Osteocyte (in vitro differentiated cells): Measurements from ENCODE around the gene CADM1. TPM values are rescaled to one million over a fixed set of nuclear protein-coding genes. Genes with fewer than 3 reads are reported as not detected.

ENCODE experiments used
- DNase-seq: peaks from one replicate; pipeline ENCODE4 v3.0.0; 2021; ENCODE audit warnings: mixed read lengths; ENCODE audit not compliant: unreplicated experiment; ENCODE audit errors: extremely low spot score
- H3K27ac Mint-ChIP-seq: one replicate; pipeline ENCODE4 v1.8.0; 2021; ENCODE audit warnings: mild to moderate bottlenecking, mixed read lengths; ENCODE audit not compliant: unreplicated experiment
- H3K27me3 Mint-ChIP-seq: one replicate; pipeline ENCODE4 v1.8.0; 2021; ENCODE audit warnings: mixed read lengths; ENCODE audit not compliant: unreplicated experiment
- H3K36me3 Mint-ChIP-seq: one replicate; pipeline ENCODE4 v1.8.0; 2021; ENCODE audit warnings: mixed read lengths; ENCODE audit not compliant: unreplicated experiment
- H3K4me1 Mint-ChIP-seq: one replicate; pipeline ENCODE4 v1.8.0; 2021; ENCODE audit warnings: mixed read lengths; ENCODE audit not compliant: unreplicated experiment
- H3K4me3 Mint-ChIP-seq: one replicate; pipeline ENCODE4 v1.8.0; 2021; ENCODE audit warnings: mild to moderate bottlenecking, moderate library complexity, mixed read lengths; ENCODE audit not compliant: unreplicated experiment
- H3K9me3 Mint-ChIP-seq: one replicate; pipeline ENCODE4 v1.8.0; 2021; ENCODE audit warnings: mixed read lengths; ENCODE audit not compliant: unreplicated experiment
- total RNA-seq: library from RNA; stranded (reverse); gene quantifications from 2 replicates; pipeline ENCODE4 v1.2.1, GENCODE V29; 2021
- TF ChIP-seq, protein P1 (sequence below): fragments of 200-600 bp; sonication (generic); IDR thresholded peaks from 2 replicates; pipeline ENCODE4 v1.5.0; 2021; ENCODE audit warnings: antibody characterized with exemption, mild to moderate bottlenecking, moderate library complexity

CADM1 gene
- total RNA-seq, 1 donor from 2014 or later = 24.2 TPM

DNA sequence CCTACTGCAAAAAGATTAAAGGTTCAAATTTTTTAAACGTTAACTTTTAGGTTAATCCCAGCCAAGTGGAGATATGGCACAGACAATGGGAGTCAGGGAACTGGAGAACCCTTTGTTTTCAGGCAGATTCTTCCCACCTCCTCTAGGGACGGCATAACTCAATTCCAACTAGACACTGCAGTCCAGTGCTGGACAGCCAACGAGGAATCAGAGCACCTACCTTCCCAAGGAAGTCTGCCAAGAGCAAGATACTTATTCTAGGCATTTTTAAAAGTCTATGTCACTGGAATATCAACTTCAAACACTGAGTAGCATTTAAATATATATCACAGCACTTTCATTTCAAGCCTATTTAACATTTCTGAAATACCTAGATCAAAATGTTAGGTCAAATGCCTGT lies 7.3 kb downstream of the CADM1 start:
- TF ChIP-seq, protein P1, sequence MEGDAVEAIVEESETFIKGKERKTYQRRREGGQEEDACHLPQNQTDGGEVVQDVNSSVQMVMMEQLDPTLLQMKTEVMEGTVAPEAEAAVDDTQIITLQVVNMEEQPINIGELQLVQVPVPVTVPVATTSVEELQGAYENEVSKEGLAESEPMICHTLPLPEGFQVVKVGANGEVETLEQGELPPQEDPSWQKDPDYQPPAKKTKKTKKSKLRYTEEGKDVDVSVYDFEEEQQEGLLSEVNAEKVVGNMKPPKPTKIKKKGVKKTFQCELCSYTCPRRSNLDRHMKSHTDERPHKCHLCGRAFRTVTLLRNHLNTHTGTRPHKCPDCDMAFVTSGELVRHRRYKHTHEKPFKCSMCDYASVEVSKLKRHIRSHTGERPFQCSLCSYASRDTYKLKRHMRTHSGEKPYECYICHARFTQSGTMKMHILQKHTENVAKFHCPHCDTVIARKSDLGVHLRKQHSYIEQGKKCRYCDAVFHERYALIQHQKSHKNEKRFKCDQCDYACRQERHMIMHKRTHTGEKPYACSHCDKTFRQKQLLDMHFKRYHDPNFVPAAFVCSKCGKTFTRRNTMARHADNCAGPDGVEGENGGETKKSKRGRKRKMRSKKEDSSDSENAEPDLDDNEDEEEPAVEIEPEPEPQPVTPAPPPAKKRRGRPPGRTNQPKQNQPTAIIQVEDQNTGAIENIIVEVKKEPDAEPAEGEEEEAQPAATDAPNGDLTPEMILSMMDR = no peak
- no peak overlapping the region for H3K27ac Mint-ChIP-seq
- H3K4me3 Mint-ChIP-seq = no peak overlapping the region
- no peak for DNase-seq
- no peaks in the 10 kb centered on the region for H3K36me3 Mint-ChIP-seq
- H3K9me3 Mint-ChIP-seq = no peaks in the 10 kb centered on the region
- H3K27me3 Mint-ChIP-seq = peaks cover 13% of the 10 kb centered on the region
- H3K4me1 Mint-ChIP-seq = no peaks in the 10 kb centered on the region

DNA sequence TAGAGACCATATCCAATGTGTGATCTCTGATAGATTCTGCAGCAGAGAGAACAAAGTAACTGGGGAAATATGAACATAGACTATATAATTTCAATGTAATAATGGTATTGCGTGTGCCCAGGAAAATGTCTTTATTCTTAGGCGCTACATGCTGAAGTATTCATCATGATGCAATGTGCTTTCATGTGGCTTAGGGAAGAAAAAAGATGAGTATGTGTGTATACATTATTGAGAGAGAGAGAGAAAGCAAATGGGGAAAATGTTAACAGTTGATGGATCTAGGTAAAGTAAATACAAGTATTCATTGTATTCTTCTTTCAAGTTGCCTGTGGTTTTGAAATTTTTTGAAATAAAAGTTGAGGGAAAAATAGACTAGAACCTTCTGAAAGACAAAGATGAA lies 10.3 kb downstream of the CADM1 start:
- TF ChIP-seq, protein P1 = no peak
- peaks cover 13% of the 10 kb centered on the region for H3K27me3 Mint-ChIP-seq
- H3K4me3 Mint-ChIP-seq = no peak overlapping the region
- peaks cover 2% of the 10 kb centered on the region for H3K36me3 Mint-ChIP-seq
- H3K27ac Mint-ChIP-seq = no peak overlapping the region
- no peaks in the 10 kb centered on the region for H3K9me3 Mint-ChIP-seq
- no peaks in the 10 kb centered on the region for H3K4me1 Mint-ChIP-seq
- DNase-seq = no peak

DNA sequence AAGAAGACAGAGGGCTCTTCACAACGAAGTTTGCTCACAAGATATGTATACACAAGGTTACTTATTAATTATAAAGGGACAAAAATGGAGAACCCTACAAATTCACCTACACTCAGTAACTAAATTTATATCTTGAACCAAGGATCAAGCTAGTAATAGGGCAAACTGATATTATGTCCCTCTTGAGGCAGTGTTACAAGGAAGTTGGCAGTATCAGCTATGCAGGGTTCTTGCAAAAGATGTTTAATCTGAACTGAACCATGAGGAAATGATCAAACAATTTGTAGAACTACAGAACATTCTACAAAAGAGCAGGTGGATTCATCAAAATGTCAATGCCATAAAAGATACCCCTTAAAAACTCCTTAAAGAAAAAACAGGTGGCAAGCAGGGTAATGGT lies 10.7 kb downstream of the CADM1 start:
- peaks cover 2% of the 10 kb centered on the region for H3K36me3 Mint-ChIP-seq
- no peak for DNase-seq
- H3K9me3 Mint-ChIP-seq = no peaks in the 10 kb centered on the region
- no peak overlapping the region for H3K27ac Mint-ChIP-seq
- TF ChIP-seq, protein P1 = no peak
- no peak overlapping the region for H3K4me3 Mint-ChIP-seq
- no peaks in the 10 kb centered on the region for H3K4me1 Mint-ChIP-seq
- peaks cover 13% of the 10 kb centered on the region for H3K27me3 Mint-ChIP-seq

DNA sequence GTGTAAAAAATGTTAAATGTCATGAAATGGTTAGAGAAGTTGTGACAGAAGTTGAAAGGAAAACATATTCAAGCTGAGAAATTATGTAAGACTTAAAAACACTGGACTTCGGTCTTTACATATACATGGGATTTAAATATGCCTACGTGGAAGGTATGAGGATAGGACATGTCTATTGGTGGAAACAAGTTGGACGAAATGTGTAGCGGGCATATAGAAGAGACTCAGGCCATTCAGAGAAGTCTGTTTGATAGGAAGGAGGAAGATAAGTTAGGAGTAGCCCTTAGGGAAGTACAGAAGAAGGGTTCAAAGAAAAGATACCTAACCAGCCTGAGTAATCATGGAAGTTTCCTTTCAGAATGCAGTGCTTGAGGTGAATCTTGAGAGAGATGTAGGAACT lies 14.7 kb downstream of the CADM1 start:
- Mint-ChIP-seq H3K4me1 (no peaks in the 10 kb centered on the region), H3K27me3 (peaks cover 5% of the 10 kb centered on the region), H3K27ac (no peak overlapping the region), H3K36me3 (peaks cover 2% of the 10 kb centered on the region), H3K9me3 (peaks cover 5% of the 10 kb centered on the region), H3K4me3 (no peak overlapping the region)
- TF ChIP-seq, protein P1 = no peak
- no peak for DNase-seq

DNA sequence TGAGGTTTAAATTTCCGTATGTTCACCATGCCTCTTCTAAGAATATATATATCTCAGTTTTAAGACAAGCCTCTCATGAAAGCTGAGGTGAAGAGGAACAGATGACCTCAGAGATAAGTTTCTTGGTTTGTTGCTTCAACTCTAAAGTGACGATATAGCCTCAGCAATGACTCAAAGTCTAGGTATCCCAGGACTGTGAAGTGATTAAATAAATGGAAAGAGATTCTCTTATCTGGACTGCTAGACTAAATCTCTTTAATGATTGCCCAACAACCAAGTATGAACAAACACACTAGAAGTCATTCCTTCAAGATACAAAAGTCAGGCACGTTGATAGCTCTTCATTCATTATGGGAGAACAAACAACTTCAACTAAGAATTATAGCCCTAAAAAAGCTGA lies 15.3 kb downstream of the CADM1 start:
- peaks cover 5% of the 10 kb centered on the region for H3K9me3 Mint-ChIP-seq
- H3K27ac Mint-ChIP-seq = no peak overlapping the region
- no peak overlapping the region for H3K4me3 Mint-ChIP-seq
- TF ChIP-seq, protein P1 = no peak
- DNase-seq = no peak
- H3K4me1 Mint-ChIP-seq = no peaks in the 10 kb centered on the region
- peaks cover 2% of the 10 kb centered on the region for H3K36me3 Mint-ChIP-seq
- H3K27me3 Mint-ChIP-seq = peaks cover 4% of the 10 kb centered on the region
